NCI-H1092 treated with DMSO at 0.1 percent for 48 hours (cell line): ENCODE data around the gene CLIP3.
A peak's percentile ranks its signal among the peaks of the same experiment; 100 is the strongest.
"Not testable (repeated sequence)": the region's sequence is repeated elsewhere in the genome, so short reads cannot be mapped to it uniquely, and the experiment has no call there.

Source experiments
- DNase-seq: peaks from one replicate; lab custom pipeline; 2025; lab: John Stamatoyannopoulos, UW

Gene CLIP3

DNA sequence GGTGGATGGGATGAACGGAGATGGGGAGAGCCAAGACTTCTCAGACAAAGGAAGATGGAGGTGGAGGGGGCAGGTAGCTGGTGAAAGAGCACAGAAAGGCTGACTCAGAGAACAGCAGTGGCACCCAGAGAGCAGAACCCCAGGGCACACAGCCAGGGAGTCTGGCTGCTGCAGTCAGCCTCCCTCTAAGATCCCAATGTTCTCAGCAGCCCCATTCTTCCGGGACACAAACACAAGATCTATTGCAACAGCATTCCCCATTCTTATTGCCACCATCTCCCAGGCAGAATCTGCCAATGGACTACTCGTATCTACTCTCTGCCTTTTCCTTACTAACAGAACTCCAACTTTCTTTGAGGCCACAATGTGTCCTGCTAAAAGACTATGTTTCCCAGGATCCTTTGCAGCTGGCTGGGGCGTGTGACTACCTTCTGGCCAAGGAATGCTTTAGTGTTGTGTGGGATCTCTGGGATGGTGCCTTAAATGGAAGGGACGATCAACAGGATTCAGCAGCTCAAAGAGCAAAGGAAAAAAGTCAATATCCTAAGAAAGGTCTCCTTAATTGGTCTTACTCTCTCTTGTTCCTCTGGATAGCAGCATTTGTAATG is 13.9 kb upstream of the CLIP3 start:
- DNase-seq = no peak

DNA sequence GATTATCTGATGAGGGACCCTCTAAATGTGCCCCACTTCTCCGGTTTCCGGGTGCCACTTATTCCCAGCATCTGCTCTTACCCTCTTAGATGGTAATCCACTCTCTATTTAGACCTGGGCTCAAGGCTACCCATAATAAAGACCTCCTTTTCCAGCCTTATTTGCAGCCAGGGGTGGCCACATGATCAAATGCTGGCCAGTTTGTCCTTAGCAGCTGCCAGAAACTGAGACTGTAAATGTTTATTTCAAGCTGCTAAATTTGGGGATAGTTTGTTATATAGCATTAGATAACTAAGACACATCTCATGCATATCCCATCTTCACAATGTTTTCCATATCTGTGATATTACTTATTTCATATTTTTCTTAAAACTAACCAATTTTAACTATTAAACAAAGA is 11.3 kb upstream of the CLIP3 start:
- DNase-seq = no peak

DNA sequence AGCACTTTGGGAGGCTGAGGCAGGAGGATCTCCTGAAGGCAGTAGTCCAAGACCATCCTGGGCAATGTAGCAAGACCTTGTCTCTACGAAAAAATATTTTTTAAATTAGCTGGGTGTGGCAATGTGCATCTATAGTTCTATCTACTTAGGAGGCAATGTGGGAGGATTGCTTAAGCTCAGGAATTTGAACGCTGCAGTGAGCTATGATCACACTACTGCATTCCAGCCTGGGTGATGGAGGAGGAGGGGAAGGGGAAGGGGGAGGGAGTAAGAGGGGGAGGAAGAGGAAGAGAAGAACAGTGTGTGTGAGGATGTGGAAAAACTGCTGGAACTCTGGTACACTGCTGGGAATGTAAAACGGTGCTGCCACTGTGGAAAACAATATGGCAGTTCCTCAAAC is 9.2 kb upstream of the CLIP3 start:
- no peak for DNase-seq

DNA sequence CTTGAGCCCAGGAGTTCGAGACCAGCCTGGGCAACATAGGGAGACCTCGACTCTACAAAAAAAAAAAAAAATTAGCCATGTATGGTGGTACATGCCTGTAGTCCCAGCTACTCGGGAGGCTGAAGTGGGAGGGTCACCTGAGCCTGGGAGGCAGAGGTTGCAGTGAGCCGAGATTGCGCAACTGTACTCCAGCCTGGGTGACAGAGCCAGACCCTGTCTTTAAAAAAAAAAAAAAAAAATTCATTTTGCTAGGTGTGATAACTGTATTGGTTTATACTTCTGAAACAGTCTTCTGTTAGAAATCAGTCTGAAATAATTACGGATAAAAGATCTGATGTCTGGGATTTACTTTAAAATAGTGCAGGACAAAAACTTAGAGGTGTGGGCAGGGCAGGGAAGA is 8.4 kb upstream of the CLIP3 start:
- not testable (repeated sequence) for DNase-seq

DNA sequence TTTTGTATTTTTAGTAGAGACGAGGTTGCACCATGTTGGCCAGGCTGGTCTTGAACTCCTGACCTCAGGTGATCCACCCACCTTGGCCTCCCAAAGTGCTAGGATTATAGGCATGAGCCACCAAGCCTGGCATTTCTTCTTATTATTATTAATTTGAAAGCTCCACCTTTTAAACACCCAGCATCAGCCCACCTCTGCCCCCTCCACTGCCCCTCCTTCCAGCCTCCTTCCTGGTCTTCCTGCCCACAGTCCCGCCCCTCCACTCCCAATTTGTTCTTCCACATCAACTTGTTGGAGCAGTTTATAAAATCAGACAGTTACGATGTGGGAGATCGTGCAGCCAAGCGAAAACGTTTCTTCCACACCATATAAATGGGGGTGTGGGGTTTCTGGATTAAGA is 7.8 kb upstream of the CLIP3 start:
- DNase-seq = no peak

DNA sequence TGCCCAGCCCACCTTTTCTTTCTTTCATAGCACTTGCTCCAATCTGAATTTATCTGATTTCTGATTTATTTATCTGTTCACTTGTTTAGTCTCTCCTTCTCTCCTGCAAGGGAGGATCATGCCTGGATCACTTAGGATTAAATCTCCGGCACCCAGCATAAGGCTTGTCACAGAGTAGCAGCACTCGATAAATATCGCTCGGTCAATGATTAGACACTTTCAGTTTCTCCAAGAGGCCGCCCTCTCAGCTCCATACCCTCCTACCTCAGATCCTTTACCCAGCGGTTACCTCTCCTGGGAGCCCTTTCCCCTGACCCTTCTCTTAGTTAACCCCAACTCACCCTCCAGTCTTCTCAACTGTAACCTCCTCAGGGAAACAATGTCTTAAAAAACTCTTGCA is 1.4 kb downstream of the CLIP3 start:
- no peak for DNase-seq

DNA sequence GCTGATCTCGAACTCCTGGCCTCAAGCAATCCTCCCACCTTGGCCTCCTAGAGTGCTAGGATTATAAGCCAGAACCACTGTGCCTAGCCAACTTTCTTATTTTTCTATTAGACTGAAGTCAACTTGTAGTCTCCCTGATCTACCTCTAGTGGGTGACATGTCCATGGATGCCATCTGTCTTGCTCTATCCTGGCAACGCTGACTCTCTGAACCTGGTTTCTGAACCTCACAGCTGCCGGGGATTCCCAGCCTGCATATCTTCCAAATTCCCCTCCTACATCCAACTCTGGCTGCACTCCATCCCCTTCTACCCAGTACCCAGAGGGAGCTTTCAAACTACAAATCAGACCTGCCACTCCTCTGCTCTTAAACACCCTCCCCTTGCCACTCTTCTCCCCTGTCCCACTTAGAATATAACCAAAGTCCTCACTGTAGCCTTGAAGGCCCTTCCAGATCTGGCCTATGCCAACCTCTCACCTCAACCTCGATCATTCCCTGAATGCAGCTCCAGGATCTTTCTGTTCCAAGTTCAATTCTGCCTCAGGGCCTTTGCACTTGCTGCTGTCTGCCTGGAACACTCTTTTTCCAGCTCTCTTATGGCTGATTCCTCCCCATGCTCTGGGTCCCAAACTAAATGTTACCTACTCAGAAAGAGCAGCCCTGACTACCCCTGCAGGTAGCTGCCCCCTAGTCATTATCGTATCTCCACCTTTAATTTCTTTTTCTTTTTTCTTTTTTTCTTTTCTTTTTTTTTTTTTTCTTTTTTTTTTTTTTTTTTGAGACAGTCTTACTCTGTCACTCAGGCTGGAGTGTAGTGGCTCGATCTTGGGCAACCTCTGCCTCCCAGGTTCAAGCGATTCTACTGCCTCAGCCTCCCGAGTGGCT is 2.2 kb downstream of the CLIP3 start:
- DNase-seq = no peak

DNA sequence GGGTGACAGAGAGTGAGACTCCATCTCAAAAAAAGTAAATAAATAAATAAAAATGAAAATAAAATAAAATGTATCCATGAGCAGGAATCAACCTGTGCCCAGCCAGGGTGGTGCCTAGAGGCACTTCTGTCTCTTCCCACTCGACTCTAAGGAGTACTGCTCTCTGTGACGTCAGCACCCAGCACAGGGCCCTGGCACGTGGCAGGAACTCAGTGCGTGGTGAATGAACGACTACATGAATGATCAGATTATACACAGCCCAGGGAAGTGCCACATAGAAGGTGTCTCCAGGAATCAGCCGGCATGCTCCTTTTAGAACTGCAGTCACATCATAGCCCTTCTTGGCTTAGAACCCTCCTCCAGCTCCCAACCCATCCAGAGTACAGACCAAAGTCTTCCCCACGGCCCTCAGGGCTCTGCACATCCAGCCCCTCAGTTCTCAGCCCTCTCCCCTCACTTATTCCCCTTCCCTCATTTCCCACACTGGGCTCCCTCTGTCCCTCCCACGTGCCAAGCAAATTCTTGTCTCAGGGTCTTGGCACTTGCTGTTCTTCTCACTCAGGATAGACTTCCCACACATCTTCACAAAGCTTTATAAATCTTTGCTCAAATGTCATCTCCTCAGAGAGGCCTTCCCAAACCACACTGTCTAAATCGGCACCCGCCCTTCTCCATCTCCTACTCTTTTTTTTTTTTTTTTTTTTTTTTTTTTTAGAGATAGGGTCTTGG is 4.2 kb downstream of the CLIP3 start:
- DNase-seq = no peak

DNA sequence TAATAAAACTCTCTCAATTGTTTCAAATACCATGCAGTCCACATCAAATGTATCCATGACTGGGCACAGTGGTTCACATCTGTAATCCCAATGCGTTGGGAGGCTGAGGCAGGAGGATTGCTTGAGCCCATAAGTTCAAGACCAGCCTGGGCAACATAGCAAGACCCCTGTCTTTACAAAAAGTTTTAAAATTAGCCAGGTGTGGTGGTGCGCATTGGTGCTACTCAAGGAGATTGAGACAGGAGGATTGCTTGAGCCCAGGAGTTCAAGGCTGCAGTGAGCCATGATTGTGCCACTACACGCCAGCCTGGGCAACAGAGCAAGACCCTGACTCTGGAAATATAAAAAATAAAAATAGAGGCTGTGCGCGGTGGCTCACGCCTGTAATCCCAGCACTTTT is 5.0 kb downstream of the CLIP3 start:
- no peak for DNase-seq

DNA sequence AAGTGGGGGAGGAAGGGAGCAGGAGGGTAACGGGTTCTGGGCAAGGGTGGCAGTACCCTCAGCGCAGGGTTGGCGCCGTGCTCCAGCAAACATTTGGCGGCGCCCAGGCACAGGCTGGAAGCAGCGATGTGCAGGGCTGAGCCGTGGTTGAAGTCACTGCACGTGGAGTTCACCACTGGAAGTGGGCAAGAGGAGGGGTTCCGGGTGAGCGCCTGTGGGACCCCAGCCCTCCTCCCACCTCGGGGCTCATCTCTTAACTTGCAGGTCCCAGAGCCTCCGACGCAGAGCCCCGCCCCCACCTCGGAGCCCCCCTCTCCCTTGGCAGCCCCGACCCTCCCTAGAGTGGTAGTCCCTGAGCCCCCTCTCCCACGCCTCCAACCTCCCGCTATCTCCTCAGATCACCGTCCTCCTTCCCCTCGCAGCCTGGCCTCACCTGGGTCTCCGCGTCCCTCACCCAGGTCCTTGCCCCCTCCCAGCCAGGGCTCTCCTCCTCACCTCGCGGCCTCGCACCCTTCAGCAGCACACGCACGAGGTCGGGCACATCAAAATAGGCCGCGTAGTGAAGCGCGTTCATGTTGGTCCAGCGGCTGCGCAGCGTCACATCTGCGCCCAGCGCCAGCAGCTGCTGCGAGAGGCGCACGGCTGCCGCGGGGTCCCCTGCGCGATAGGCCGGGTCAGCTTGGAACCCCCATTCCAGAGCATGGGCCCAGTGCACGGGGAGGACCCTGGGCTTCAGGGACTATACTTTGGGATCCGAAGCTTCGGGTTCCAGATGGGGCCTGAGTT is 6.4 kb downstream of the CLIP3 start:
- no peak for DNase-seq

DNA sequence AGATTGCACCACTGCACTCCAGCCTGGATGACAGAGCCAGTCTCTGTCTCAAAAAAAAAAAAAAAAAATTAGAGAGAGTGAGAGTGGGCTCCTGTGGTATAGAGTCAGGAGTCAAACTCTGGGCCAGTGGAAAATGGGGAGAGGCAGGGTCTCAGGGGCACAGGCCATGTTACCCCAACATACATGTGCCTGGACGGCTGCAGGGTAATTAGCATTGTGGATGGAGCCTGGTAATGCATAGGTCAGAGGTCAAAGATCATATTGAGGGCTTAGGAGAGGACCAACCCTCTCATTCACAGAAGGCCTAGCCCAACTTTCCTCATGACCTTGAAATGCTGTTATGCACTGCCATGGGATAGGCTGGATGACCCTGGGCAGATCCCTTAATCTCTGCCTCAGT is 7.1 kb downstream of the CLIP3 start:
- DNase-seq = no peak

DNA sequence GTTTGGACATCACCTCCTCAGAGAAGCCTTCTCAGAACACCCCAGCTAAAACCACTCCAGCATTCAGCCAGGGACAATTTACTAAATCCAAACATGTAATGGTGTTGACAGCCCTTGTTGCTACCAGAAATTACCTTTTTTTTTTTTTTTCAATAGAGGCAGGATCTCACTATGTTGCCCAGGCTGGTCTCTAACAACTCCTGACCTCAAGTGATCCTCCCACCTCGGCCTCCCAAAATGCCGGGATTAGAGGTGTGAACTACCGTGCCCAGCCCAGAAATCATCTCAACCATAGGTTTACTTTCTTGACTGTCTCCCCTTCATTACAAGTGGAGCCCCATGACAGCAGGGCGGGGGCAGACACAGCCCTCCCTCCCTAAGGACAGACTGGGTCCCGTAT is 9.2 kb downstream of the CLIP3 start:
- no peak for DNase-seq

DNA sequence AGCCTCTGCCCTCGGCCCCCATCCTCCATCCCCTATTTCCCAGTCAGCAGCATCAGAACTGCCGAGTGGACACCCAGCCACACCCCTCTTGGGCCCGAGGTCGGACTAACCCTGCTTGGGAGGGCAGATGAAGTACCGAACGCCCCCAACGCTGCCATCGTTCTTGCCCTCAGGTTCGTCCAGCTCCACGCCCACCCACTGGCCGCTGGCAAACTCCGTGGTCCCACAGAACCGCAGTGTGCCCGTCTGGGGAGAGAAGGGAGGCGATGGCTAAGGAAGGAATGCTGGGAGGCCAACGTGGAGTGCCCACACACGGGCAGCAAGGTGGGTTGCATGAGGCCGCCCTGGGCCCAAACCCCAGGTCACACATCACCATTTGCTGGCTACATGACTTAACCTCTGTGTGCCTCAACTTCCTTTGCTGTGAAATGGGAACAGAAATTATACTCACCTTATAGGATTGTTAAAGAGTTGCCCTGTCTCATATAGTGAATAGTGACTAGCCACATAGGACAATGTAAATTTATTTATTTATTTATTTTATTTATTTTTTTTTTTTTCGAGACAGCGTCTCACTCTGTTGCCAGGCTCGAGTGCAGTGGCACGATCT is 13.5 kb downstream of the CLIP3 start:
- DNase-seq = no peak

DNA sequence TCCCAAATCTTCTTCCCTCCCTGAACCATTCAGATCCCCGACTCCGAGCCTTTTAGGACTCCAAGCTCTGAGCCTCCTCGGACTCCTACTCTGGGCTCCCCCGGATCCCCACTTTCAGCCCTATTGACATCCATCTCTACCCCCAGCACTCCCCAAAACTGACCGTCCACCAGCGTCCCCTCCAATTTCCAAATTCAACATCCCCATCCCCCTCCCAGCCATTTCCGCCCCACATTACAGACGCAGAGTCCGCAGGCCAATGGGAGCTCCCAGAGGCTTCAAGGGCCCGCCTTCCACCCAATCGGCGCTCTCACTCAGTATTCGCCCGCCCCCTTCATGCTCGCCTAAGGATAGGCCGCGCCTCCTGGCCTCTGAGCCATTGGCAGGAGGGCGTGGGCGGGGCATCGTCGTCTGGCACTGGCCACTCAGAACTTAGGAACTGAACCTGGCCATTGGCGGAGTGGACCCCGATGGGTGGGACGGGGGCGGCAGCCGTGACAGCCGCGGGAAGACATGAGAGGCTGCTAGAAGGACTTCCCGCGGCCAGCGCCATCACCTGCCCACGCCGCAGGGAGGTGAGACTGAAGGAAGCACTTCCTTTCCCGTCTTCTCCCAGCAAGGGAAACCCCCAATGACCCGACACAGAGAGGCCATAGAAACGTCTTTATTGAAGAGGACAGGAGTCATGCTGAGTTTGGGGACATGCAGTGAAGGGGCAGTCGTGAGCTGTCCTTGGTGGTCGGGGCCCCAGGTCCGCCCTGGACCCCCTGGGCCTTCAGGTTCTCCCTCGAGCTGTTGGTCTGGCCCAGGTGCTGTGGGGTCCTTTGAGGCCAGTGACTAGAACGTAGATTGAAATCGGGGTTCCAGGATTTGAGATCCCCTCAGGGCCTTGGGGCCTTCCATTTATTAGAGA is 18.4 kb downstream of the CLIP3 start, which contains the start of gene ALKBH6:
Gene ALKBH6 (minus strand): TSS at position 202 of the 913 bp plus-strand sequence. CDS start 816 bp downstream, outside the sequence.
- peak; percentile 97 for DNase-seq

DNA sequence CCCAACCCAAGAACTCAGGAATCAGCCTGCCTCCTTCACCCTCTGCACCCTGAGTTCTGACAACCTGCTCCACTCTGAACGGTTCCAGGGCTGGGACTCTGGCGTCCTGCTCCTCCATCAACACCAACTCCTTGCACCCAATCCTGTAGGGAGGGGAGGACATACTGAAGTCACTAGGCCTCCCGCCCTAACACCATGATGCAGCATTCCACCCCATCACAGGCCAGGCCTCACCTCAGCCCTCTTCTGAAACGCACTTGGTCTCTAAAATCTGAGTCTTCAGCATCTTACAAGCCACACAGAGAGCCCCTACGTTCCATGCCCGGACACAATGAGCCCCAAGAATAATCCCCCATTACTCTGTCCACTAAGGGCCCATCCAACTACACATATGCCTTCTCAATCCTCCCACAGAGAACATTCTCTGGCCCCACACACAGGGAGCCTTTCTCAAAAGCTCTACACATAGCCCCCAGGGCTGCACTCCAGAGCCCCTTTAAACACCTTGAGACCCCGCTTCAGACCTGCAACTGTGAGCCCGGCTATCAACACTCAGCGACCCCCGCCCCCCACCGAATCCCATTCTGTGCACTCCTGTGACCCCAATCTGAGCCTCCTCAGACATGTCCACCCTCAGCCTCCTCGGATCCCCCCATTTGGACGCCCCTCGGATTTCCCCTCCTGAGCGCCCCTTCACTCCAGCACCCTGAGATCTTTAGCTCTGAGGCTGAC is 19.2 kb downstream of the CLIP3 start:
- no peak for DNase-seq

DNA sequence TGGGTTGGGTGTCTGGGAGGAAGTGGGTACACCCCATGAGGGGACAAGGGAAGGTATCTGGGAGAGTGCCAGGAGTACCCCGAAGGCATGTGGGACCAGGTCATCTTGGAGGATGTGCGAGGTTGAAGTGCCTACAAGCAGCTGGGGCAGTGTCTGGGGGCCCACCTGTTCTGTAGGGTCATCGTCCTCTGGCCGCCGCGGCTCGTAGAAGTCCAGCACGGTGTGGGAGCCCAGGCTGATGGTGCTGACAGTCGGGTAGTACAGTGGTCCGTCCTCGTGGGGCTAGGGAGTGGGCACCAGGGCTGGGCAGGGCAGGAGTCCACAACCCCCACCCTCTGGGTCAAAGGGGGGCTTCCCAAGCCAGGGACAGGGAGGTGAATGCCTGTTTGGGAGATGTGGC is 22.3 kb downstream of the CLIP3 start:
- no peak for DNase-seq

DNA sequence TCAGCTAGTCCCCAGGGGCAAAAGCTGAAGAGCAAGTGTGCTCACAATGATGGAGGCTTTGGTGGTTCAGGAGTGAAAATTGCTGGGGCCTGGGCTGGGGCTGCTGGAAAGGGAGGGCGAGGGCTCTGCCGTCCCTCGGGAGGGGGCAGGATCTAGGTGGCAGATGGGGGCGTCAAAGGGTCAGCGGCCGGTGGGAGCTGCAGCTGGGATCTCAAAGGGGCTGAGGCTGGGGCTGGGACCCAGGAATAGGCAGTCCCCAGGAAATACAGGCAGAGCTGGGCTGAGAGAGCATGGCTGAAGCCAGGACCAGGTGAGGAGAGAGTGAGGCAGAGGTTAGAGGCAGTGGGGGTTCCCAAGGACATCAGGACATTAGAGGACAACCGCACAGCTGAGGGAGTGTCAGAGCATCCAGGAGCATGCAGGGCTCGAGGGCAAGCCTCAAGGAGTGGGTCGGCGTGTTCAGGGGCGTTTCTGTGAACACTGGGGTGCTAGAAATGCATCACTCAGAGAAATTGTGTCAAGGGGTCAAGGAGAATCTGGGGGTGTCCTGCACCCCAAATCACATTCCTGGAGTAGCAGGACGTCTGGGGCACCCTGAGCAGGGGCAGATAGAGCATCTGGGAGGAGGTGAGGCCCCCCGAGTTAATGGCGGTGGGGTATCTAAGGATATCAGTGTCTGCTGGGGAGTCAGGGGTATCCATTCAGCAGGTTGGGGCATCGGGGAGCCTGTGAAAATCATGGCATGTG is 22.9 kb downstream of the CLIP3 start:
- no peak for DNase-seq

DNA sequence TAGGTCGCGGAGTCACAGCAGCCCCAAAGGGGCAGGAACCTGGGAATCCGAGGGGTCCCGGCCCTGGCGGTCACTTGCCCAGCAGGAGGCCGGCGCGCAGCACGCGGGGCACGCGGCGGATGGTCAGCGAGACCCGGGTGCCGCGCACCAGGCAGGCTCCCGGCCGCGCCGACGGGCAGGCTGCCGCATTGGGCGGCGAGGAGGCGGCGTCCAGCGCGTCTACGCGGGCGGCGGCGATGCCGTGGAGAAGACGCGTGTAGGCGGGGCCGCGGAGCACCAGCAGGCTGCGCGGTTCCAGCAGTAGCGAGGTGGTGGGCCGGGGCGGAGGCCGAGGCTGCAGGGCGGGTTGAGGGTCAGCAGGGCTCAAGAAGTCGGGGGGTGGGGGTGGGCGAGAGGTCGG is 23.5 kb downstream of the CLIP3 start:
- peak; percentile 20 for DNase-seq

DNA sequence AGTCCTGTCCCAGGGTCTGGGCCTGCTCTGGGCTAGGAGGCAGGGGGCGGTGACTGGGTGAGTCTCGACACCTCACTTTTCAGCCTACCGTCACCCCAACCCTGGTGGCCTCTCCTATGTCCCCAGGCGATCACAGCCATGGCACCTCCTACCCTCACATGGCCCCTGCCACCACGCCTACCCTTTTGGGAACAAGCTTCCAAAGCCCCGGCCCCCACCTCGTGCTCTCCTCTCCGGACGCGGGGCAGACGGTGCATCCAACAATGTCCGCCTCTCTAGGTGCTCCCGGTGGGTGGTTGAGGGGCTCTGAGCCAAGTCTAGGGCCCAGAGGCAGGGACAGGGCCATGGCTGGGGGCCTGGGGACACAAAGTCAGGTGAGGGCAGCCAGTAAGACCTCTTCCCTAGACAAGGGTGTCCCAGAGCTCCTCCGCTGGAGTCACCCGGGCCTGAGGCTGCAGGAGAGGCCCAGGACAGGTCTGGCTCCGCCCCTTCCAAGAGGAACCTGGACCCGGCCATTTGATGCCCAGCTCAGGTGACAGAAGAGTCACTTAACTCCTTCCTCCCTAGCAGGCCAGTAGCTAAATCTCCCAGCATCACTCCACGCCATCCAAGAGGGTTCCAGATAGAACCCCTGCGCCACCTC is 24.2 kb downstream of the CLIP3 start, which contains the start of gene SYNE4:
Gene SYNE4 (minus strand): TSS at position 478 of the 643 bp plus-strand sequence. CDS start 132 bp downstream, at position 346.
- no peak for DNase-seq
